Measurements from ENCODE around the gene KCNMA1.

Gene KCNMA1

DNA sequence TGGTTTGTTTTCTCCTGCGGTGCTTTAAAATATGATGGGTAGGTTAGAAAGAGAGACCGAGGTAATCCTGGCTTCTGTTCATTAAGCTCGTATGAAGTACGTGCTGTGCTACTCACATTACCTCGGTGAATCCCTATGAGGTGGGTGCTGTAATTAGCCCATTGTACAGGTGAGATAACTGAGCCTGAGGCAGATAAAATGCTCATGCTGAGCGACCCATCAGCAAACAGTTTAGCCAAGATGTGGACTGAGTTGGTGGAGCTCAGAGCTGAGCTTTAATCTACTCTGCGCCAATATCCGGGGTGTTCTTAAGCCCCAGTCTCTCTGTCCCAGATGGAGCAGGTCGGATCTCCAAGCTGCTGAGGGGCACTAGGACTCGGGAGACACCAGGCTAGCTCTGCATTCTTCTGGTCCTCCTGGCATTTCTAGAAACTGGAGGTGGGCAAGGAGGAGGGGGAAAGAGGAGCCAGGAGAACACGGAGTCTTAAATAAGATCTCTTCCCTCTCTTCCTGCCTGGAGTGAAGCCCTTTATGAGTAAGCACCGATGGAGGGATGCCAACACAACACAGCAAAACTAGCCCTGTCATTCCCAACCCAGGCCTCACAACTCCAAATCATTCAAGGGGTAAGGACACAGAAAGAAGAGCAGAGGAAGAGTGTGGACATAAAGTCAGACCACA, 458.5 kb downstream of the KCNMA1 start:
- Histone ChIP-seq H3K27me3 (ENCODE audit: low read length) (no peaks in the 10 kb centered on the region), H3K9me2 (replicated peaks; ENCODE audit: insufficient read depth, low read length) (no peaks in the 10 kb centered on the region), H3K27ac (ENCODE audit: low read depth, low read length) (no peak overlapping the region), H3F3A (ENCODE audit: insufficient read depth) (no peaks in the 10 kb centered on the region), H3K79me2 (ENCODE audit: insufficient read depth, low read length) (no peaks in the 10 kb centered on the region), H3K4me2 (ENCODE audit: low read depth, low read length, poor library complexity, severe bottlenecking) (no peak overlapping the region), H3K9ac (ENCODE audit: low read length) (no peak overlapping the region), H2AFZ (ENCODE audit: low read depth, low read length, severe bottlenecking) (no peak overlapping the region), H3K36me3 (ENCODE audit: low read length) (no peaks in the 10 kb centered on the region), H4K20me1 (ENCODE audit: low read depth, low read length) (no peaks in the 10 kb centered on the region), H3K4me3 (ENCODE audit: insufficient read depth, low read length, poor library complexity, severe bottlenecking) (no peak overlapping the region), H3K9me3 (ENCODE audit: insufficient read depth, low read length) (no peaks in the 10 kb centered on the region)
- TF ChIP-seq, protein P1, sequence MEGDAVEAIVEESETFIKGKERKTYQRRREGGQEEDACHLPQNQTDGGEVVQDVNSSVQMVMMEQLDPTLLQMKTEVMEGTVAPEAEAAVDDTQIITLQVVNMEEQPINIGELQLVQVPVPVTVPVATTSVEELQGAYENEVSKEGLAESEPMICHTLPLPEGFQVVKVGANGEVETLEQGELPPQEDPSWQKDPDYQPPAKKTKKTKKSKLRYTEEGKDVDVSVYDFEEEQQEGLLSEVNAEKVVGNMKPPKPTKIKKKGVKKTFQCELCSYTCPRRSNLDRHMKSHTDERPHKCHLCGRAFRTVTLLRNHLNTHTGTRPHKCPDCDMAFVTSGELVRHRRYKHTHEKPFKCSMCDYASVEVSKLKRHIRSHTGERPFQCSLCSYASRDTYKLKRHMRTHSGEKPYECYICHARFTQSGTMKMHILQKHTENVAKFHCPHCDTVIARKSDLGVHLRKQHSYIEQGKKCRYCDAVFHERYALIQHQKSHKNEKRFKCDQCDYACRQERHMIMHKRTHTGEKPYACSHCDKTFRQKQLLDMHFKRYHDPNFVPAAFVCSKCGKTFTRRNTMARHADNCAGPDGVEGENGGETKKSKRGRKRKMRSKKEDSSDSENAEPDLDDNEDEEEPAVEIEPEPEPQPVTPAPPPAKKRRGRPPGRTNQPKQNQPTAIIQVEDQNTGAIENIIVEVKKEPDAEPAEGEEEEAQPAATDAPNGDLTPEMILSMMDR (IDR thresholded peaks at IDR 0.05; ENCODE audit: insufficient read depth, low read length, poor library complexity, severe bottlenecking): no peak
- TF ChIP-seq EZH2phosphoT487 (conservative IDR thresholded peaks at IDR 0.05; ENCODE audit: low read length): no peak

DNA sequence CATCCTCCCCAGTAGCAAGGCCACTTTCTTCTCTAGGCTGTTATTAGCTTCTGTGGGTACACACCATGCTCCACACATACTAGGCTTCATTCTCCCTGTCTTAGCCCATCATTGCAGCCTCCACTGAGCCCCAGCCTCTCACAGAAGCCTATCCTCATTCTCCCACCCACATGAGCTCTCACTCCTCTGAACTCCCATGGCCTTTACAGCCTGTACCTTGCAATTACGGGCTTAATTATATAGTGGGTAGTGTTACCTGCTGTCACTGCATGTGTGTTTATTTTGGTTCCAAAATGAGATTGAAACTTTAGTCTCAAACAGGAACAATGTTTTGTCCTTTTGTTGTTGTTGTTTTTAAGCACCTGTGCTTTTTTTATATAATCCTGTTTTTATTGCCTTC, 460.0 kb downstream of the KCNMA1 start:
- H3K9me3 ChIP-seq (ENCODE audit: insufficient read depth, low read length): no peaks in the 10 kb centered on the region
- no peak overlapping the region for H3K4me2 ChIP-seq (ENCODE audit: low read depth, low read length, poor library complexity, severe bottlenecking)
- H3K27me3 ChIP-seq (ENCODE audit: low read length): no peaks in the 10 kb centered on the region
- H2AFZ ChIP-seq (ENCODE audit: low read depth, low read length, severe bottlenecking): no peak overlapping the region
- H3K9ac ChIP-seq (ENCODE audit: low read length): no peak overlapping the region
- H3K79me2 ChIP-seq (ENCODE audit: insufficient read depth, low read length): no peaks in the 10 kb centered on the region
- no peak overlapping the region for H3K27ac ChIP-seq (ENCODE audit: low read depth, low read length)
- H3K9me2 ChIP-seq (replicated peaks; ENCODE audit: insufficient read depth, low read length): no peaks in the 10 kb centered on the region
- TF ChIP-seq, protein P1 (IDR thresholded peaks at IDR 0.05; ENCODE audit: insufficient read depth, low read length, poor library complexity, severe bottlenecking): no peak
- no peak for TF ChIP-seq EZH2phosphoT487 (conservative IDR thresholded peaks at IDR 0.05; ENCODE audit: low read length)
- no peaks in the 10 kb centered on the region for H4K20me1 ChIP-seq (ENCODE audit: low read depth, low read length)
- H3K4me3 ChIP-seq (ENCODE audit: insufficient read depth, low read length, poor library complexity, severe bottlenecking): no peak overlapping the region
- no peaks in the 10 kb centered on the region for H3K36me3 ChIP-seq (ENCODE audit: low read length)
- H3F3A ChIP-seq (ENCODE audit: insufficient read depth): no peaks in the 10 kb centered on the region

DNA sequence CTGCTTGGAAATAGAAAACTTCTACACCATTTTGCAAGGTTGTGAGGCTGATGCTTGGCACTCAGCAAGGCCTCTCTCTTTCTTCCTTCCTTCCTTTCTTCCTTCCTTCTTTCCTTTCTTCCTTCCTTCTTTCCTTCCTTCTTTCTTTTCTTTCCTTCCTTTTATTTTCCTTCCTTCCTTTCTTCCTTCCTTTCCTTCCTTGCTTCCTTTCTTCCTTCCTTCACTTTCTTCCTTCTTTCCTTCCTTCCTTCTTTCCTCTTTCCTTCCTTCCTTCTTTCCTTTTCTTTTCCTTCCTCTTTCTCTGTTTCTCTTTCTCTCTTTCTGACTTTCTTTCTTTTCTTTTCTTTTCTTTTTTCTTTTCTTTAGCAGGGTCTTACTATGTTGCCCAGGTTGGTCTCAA, 460.4 kb downstream of the KCNMA1 start:
- TF ChIP-seq EZH2phosphoT487 (conservative IDR thresholded peaks at IDR 0.05; ENCODE audit: low read length): no peak
- TF ChIP-seq, protein P1 (IDR thresholded peaks at IDR 0.05; ENCODE audit: insufficient read depth, low read length, poor library complexity, severe bottlenecking): no peak
- no peaks in the 10 kb centered on the region for H3K27me3 ChIP-seq (ENCODE audit: low read length)
- H3K79me2 ChIP-seq (ENCODE audit: insufficient read depth, low read length): no peaks in the 10 kb centered on the region
- no peak overlapping the region for H3K4me2 ChIP-seq (ENCODE audit: low read depth, low read length, poor library complexity, severe bottlenecking)
- H3K27ac ChIP-seq (ENCODE audit: low read depth, low read length): no peak overlapping the region
- H3K9ac ChIP-seq (ENCODE audit: low read length): no peak overlapping the region
- H3F3A ChIP-seq (ENCODE audit: insufficient read depth): no peaks in the 10 kb centered on the region
- no peak overlapping the region for H3K4me3 ChIP-seq (ENCODE audit: insufficient read depth, low read length, poor library complexity, severe bottlenecking)
- H3K36me3 ChIP-seq (ENCODE audit: low read length): no peaks in the 10 kb centered on the region
- H2AFZ ChIP-seq (ENCODE audit: low read depth, low read length, severe bottlenecking): no peak overlapping the region
- no peaks in the 10 kb centered on the region for H3K9me3 ChIP-seq (ENCODE audit: insufficient read depth, low read length)
- no peaks in the 10 kb centered on the region for H3K9me2 ChIP-seq (replicated peaks; ENCODE audit: insufficient read depth, low read length)
- H4K20me1 ChIP-seq (ENCODE audit: low read depth, low read length): no peaks in the 10 kb centered on the region

Data from SU-DHL-6 (cell line).